HG02938 (cell line): Measurements from ENCODE around the gene RPS6KA5.
"Not testable (repeated sequence)": the region's sequence is repeated elsewhere in the genome, so short reads cannot be mapped to it uniquely, and the experiment has no call there.

Experiments
- ATAC-seq: cut with Tn5 transposase; IDR thresholded peaks from one replicate; pipeline ENCODE4 v1.9.1; 2021; ENCODE audit warnings: mild to moderate bottlenecking, moderate library complexity; ENCODE audit not compliant: unreplicated experiment

RPS6KA5 gene

GRCh38 chr14:90987140-90987539 lies 73.3 kb downstream of the RPS6KA5 start:
- no peak for ATAC-seq

DNA sequence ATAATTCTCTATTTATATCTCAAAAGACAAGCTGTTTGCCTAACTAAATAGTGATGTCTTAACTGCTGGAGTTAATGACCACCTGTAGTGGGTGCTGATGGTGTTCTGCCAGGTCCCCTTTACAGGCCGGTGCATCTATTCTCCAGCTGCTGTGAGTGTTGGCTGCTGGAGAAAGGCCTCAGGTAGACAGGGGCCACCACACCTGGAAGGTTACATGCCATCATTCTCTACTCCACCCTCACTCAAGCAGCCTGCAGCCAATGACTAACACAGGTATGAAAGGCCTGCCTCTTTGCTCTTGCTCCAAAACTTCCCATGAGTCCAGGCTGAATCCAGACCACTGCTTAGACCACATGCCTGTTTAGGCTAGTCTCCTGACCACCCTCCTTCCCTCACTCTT lies 73.9 kb downstream of the RPS6KA5 start:
- ATAC-seq = no peak

DNA sequence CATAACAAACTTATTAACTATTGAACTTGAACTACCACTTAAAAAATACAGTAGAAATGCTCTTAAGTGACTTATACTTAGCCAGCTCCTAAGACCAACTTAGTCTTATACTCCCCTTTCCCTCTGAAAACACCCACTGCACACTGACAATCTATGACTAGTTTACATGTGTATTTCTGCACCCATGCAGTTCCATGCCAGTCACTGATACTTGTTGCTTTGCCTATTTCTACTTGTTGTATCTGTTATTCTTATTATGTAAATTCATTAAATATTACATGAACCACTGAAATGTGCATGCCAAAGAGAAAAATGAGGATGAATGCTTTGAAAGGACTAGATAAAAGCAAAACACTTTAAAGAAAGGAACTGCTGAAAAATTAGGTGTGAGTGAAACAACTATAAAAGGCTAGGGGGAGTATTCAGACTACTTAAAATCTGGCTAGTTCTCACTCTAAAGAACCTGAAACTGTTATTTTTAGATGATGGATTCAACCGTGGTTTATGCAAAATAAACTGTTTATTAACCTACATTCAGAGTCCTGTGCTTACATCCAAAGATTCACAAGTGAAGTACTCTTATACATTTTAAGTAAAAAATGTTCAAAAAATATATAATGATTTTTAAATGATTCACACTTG lies 74.7 kb downstream of the RPS6KA5 start:
- peak; percentile 92 for ATAC-seq

- no peak for ATAC-seq
These were observed 76.9 kb downstream of the RPS6KA5 start for GRCh38 chr14:90983560-90983959.

- ATAC-seq = no peak
These were observed 78.8 kb downstream of the RPS6KA5 start for GRCh38 chr14:90981636-90982035.

- not testable (repeated sequence) for ATAC-seq
These were observed 79.8 kb downstream of the RPS6KA5 start for GRCh38 chr14:90980636-90981035.

- no peak for ATAC-seq
These were observed 80.9 kb downstream of the RPS6KA5 start for GRCh38 chr14:90979515-90979914.

- no peak for ATAC-seq
These were observed 84.3 kb downstream of the RPS6KA5 start for GRCh38 chr14:90976101-90976500.

DNA sequence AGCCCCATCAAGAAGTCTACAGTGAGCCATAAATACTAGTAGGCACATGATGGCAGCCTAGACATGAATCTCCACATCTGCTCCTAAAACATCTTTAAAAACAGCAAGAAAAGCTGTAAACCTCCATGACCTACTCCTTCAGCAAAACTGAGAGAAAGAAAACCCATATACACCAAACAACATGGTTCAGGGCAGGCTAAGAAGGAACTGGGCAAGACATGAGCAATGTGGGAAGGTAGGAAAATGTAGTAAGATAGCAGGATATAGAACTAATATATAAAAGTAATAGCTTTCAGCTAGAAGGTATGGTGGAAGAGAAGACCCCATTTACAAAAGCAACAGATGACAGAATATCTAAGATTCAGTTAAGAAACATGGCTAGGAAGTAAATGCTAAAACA lies 88.8 kb downstream of the RPS6KA5 start:
- no peak for ATAC-seq

- peak; percentile 75 for ATAC-seq
These were observed 90.3 kb downstream of the RPS6KA5 start for GRCh38 chr14:90970167-90970600.

DNA sequence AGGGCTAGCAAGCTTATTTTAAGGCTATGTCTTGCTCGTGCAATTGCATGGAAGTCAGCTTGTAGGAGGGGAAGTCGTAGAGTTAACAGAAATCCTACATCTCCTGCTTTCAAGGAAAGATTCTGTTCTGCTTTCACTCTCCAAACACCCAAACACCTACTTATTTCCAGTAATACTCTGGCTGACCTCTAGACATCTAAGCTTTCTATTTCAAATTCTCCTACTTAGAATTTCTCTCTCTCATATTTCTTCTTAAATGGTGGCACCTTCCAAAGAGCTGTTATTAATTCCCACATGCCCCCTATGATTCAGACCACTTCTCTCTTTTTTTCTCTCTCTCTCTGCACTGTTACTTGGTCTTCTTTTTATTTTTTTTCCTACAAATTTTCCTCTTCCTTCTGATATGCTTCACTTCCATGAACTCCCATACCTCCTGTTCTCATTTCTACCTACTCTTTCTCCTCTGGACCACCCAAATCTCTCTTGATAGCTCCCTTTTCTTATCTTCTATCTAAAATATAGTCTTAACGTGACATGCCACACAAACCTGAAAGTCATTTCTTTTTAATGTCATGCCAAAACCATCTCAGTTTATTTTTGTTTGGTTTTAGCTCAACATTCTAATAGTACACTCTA lies 90.8 kb downstream of the RPS6KA5 start:
- no peak for ATAC-seq

DNA sequence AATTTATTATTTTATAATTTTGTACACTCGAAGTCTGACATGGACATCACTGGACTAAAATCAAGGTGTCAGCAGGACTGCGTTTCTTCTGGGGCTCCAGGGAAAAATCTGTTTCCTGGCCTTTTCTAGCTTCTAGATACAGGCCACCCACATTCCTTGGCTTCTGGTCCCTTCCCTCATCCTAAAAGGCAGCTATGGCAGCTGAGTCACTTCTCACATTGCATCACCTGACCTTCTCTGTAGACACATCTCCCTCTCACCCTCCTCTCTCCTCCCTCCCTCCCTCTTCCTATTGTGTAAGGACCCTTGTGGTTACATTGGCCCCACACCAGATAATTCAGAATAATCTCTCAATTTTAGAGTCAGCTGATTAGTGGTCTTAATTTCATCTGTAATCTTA lies 92.4 kb downstream of the RPS6KA5 start:
- ATAC-seq = no peak

- ATAC-seq = no peak
These were observed 93.9 kb downstream of the RPS6KA5 start for GRCh38 chr14:90966493-90966892.

GRCh38 chr14:90965765-90966164 lies 94.7 kb downstream of the RPS6KA5 start:
- ATAC-seq = no peak

DNA sequence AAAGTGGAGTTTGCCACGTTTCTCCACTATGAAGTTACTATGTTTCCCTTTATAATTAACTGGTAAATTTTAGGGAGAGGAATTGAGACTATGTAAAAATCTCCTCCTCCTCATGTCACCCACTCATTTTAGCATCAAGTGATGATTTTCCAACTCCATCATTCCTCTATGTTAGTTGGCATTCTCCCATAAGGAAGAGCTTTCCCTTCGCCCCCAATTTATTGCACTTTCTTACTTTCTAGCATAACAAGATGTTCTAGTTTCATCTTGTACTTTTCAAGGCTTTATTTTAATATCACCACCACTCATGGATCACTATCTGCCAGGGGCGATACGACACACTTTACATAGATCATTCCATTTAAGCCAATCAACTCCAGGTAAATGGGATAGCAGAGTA lies 97.1 kb downstream of the RPS6KA5 start:
- ATAC-seq = no peak

GRCh38 chr14:90962505-90963109 lies 97.8 kb downstream of the RPS6KA5 start:
- ATAC-seq = no peak

DNA sequence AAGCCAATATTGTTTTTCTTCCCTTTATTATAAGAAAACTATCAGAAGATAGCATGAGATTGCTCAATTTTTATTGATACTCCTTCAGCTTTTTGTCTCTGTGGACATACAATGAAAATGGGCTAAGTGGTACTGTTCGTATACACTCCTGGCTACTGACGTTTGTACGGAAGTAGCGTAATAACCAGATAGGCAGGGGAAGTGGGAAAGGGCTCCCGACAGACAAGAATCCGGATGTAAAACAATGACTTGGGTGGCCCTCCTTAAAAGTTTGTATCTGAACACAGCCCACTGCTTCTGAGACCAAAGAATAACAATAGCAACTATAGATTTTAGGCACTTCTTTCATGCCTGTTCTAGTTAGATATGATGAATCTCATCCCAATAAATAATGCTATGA lies 99.6 kb downstream of the RPS6KA5 start:
- no peak for ATAC-seq

DNA sequence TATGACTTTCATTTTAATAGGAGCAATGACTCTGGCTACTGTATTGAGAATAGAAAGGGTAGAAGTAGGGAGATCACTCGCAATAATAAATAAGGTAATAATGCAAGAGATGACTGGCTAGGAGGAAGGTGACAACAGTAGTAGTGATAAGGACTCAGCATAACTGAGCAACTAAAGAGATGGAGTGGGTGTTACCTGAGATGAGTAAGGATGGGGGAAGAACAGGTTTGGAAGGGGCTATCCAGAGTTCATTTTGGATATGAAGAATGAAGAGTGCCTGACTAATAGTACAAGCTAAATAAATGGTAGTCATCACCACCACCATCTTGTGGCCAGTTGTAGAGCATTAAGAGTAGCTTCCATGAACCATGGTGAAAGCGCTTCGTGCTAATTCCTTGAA lies 101.1 kb downstream of the RPS6KA5 start:
- ATAC-seq = no peak

DNA sequence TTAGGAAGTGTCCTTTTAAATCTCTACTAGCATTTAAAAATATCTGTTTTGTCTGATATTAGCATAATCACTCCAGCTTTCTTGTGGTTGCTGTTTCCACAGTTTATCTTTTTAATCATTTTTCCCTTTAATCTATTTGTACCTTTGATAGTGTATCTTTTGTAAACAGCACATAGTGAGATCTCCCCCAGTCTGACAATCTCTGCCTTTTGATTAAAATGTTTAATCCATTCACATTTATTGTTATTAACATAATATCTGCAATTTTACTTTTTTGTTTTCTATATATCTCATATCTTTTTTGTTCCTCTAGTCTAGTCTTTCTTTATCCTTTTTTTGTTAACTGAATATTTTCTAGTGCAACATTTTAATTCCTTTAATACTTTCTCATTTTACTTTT lies 104.2 kb downstream of the RPS6KA5 start:
- no peak for ATAC-seq

DNA sequence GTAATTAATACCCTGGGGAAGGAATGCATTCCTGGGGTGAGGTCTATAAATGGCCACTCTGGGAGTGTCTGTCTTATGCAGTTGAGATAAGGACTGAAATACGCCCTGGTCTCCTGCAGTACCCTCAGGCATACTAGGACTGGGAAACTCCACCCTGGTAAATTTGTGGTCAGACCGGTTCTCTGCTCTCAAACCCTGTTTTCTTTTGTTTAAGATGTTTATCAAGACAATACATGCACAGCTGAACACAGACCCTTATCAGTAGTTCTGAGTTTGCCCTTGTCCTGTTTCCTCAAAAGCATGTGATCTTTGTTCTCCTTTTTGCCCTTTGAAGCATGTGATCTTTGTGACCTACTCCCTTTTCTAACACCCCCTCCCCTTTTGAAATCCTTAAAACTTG lies 106.8 kb downstream of the RPS6KA5 start:
- not testable (repeated sequence) for ATAC-seq

- ATAC-seq = no peak
These were observed 117.1 kb downstream of the RPS6KA5 start for GRCh38 chr14:90943367-90943766.

DNA sequence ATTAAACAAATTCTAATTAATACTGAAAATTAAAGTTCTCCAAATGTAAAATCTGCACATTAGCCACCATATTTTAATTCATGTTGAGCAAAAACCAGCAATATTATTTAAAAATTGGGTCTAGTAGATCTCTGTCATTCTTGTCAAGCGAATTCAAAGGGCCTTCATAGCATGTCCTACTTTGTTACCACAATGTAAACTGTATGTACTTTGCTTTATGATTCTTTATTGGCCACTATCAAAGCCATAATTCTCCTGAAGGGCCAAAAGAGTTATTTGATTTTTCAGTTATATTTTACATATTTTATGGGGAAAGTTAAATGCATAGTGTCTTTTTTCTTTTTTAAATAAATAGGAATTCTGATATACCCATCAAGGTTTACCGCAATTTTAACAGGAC lies 117.9 kb downstream of the RPS6KA5 start:
- no peak for ATAC-seq
